Heart left ventricle (tissue), 13 donors: ENCODE measurements around the gene CRYGN.

Experiments used
- CTCF ChIP-seq, 12 donors: fragments of 200-600 bp; sonication (generic) in 4 of 12; IDR thresholded peaks; one replicate each; pipeline versions ENCODE4 v1.5.0 to v1.8.0; 2018 to 2022; ENCODE audit warnings: antibody characterized with exemption in 12 of 12, mild to moderate bottlenecking in 5 of 12
- POLR2A ChIP-seq, 2 donors: fragments of 450-650 bp; IDR thresholded peaks; one replicate each; pipeline ENCODE4 v1.6.1; 2017; ENCODE audit warnings: antibody characterized with exemption in 2 of 2, mild to moderate bottlenecking in 2 of 2, moderate library complexity in 2 of 2
- donor health status: ischemic (EF 13 %, LVEDD 7.1; RV severe dilation, severe dysfunction).
- donor health status: DM: no; HTN: yes; CAD: no.
- donor health status: DM: no; HTN: no; CAD: no.
- donor health status: ischemic (EF 25% LVEDD 6.9; RV normal size, moderate dysfunction).
- donor health status: ischemic (EF 25% LVEDD 5.7; RV mildly dilated, moderate dysfunction).
- donor health status: ischemic (EF 35%, LVEDD 5.7; RV mildly dilated, moderate dysfunction).
- donor health status: nonischemic (EF 11% LVEDD 7.7; RV severe dilation, severe dysfunction).
- donor health status: DM: yes; HTN: yes; CAD: no.
- donor health status: PGD.
- donor health status: ischemic (EF 29% LVEDD 5.4; RV normal size, mild dysfunction).
- donor health status: nonischemic (EF 23%, LVEDD 6.1; RV moderate dilation, normal function).

DNA sequence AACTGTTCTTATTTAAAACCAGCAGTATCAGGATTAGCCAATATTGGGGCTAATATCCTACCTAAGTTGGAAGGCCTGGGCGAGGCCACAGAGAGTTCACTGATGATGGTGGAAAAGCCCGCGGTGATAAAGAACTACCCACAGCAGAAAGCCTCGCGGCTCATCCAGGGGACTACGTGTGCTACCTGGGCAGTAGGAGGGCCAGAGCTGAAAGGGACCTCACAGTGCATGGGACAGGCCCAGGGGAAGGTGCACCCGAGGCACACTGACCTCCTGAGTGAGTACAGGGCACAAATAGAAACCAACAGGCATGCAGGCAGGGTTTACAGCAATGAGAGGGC, 31.5 kb downstream of the CRYGN start:
- TF ChIP-seq CTCF (IDR thresholded peaks at IDR 0.05) (no peak), POLR2A (IDR thresholded peaks at IDR 0.05) (no peak)
